Measurements from ENCODE around the gene HIRA.

Gene HIRA

GRCh38 chr22:19470010-19470409 is 38.5 kb upstream of the HIRA start:
- Histone ChIP-seq H3K4me3 (no peak overlapping the region), H3K4me1 (no peaks in the 10 kb centered on the region), H3K36me3 (replicated peaks) (peaks cover 90% of the 10 kb centered on the region), H3K9me3 (no peaks in the 10 kb centered on the region), H3K27me3 (ENCODE audit: low read depth) (no peaks in the 10 kb centered on the region)
- in situ Hi-C loops (cut with MboI; ENCODE audit: low sequenced_read_pairs), result no loop called here
- no peak for DNase-seq (ENCODE audit: low spot score in 2 of 2)

GRCh38 chr22:19469421-19469820 is 37.9 kb upstream of the HIRA start:
- in situ Hi-C loops (cut with MboI; ENCODE audit: low sequenced_read_pairs), result no loop called here
- Histone ChIP-seq H3K36me3 (replicated peaks) (peaks cover 90% of the 10 kb centered on the region), H3K27me3 (ENCODE audit: low read depth) (no peaks in the 10 kb centered on the region)

GRCh38 chr22:19467912-19468311 is 36.4 kb upstream of the HIRA start:
- Histone ChIP-seq H3K4me1 (no peaks in the 10 kb centered on the region; the same call in 1 of the 2 replicates), H3K9me3 (no peaks in the 10 kb centered on the region), H3K36me3 (replicated peaks) (peaks cover 89% of the 10 kb centered on the region), H3K27me3 (ENCODE audit: low read depth) (no peaks in the 10 kb centered on the region), H3K4me3 (no peak overlapping the region)
- in situ Hi-C loops (cut with MboI; ENCODE audit: low sequenced_read_pairs), result no loop called here
- DNase-seq (ENCODE audit: low spot score in 2 of 2), result no peak

More at GRCh38 chr22:19469421-19469820, 37.9 kb upstream of the HIRA start:
- no peaks in the 10 kb centered on the region for H3K9me3 ChIP-seq
- H3K4me1 ChIP-seq, result no peaks in the 10 kb centered on the region
- no peak for DNase-seq (ENCODE audit: low spot score in 2 of 2)
- H3K4me3 ChIP-seq, result no peak overlapping the region

GRCh38 chr22:19466848-19467752 is 35.6 kb upstream of the HIRA start:
- Histone ChIP-seq H3K9me3 (no peaks in the 10 kb centered on the region), H3K4me1 (no peaks in the 10 kb centered on the region; the same call in 1 of the 2 replicates), H3K4me3 (no peak overlapping the region), H3K27me3 (ENCODE audit: low read depth) (no peaks in the 10 kb centered on the region), H3K36me3 (replicated peaks) (peaks cover 91% of the 10 kb centered on the region)
- in situ Hi-C loops (cut with MboI; ENCODE audit: low sequenced_read_pairs), result no loop called here
- DNase-seq (ENCODE audit: low spot score in 2 of 2), result no peak

GRCh38 chr22:19466126-19466716 is 34.7 kb upstream of the HIRA start:
- Histone ChIP-seq H3K9me3 (no peaks in the 10 kb centered on the region), H3K4me3 (no peak overlapping the region), H3K36me3 (replicated peaks) (peaks cover 83% of the 10 kb centered on the region), H3K4me1 (no peaks in the 10 kb centered on the region; the same call in 1 of the 2 replicates), H3K27me3 (ENCODE audit: low read depth) (no peaks in the 10 kb centered on the region)
- in situ Hi-C loops (cut with MboI; ENCODE audit: low sequenced_read_pairs), result no loop called here
- no peak for DNase-seq (ENCODE audit: low spot score in 2 of 2)

GRCh38 chr22:19464975-19465374 is 33.4 kb upstream of the HIRA start:
- Histone ChIP-seq H3K27me3 (ENCODE audit: low read depth) (no peaks in the 10 kb centered on the region), H3K36me3 (replicated peaks) (peaks cover 82% of the 10 kb centered on the region), H3K4me1 (no peaks in the 10 kb centered on the region; the same call in 1 of the 2 replicates), H3K9me3 (no peaks in the 10 kb centered on the region), H3K4me3 (no peak overlapping the region)
- DNase-seq (ENCODE audit: low spot score in 2 of 2), result no peak
- in situ Hi-C loops (cut with MboI; ENCODE audit: low sequenced_read_pairs), result no loop called here

- H3K9me3 ChIP-seq, result no peaks in the 10 kb centered on the region
- in situ Hi-C loops (cut with MboI; ENCODE audit: low sequenced_read_pairs), result no loop called here
- H3K27me3 ChIP-seq (ENCODE audit: low read depth), result no peaks in the 10 kb centered on the region
- no peaks in the 10 kb centered on the region; the same call in 1 of the 2 replicates for H3K4me1 ChIP-seq
- H3K4me3 ChIP-seq, result no peak overlapping the region
- no peak for DNase-seq (ENCODE audit: low spot score in 2 of 2)
- peaks cover 80% of the 10 kb centered on the region for H3K36me3 ChIP-seq (replicated peaks)
These were observed 33.0 kb upstream of the HIRA start for GRCh38 chr22:19464546-19464945.

GRCh38 chr22:19463491-19464469 is 32.2 kb upstream of the HIRA start:
- in situ Hi-C loops (cut with MboI; ENCODE audit: low sequenced_read_pairs), result no loop called here
- DNase-seq (ENCODE audit: low spot score in 2 of 2), result peak in 1 of 2 experiments; percentile 41
- Histone ChIP-seq H3K4me3 (no peak overlapping the region), H3K4me1 (peaks cover 4% of the 10 kb centered on the region), H3K36me3 (replicated peaks) (peaks cover 73% of the 10 kb centered on the region), H3K9me3 (no peaks in the 10 kb centered on the region), H3K27me3 (ENCODE audit: low read depth) (no peaks in the 10 kb centered on the region)

GRCh38 chr22:19463008-19463407 is 31.5 kb upstream of the HIRA start:
- DNase-seq (ENCODE audit: low spot score in 2 of 2), result no peak
- Histone ChIP-seq H3K4me3 (no peak overlapping the region), H3K9me3 (no peaks in the 10 kb centered on the region), H3K27me3 (ENCODE audit: low read depth) (no peaks in the 10 kb centered on the region), H3K36me3 (replicated peaks) (peaks cover 69% of the 10 kb centered on the region), H3K4me1 (peaks cover 4% of the 10 kb centered on the region)
- in situ Hi-C loops (cut with MboI; ENCODE audit: low sequenced_read_pairs), result no loop called here

GRCh38 chr22:19461506-19461905 is 30.0 kb upstream of the HIRA start:
- Histone ChIP-seq H3K4me1 (peaks cover 4% of the 10 kb centered on the region), H3K36me3 (replicated peaks) (peaks cover 68% of the 10 kb centered on the region), H3K4me3 (no peak overlapping the region), H3K9me3 (no peaks in the 10 kb centered on the region), H3K27me3 (ENCODE audit: low read depth) (no peaks in the 10 kb centered on the region)
- no peak for DNase-seq (ENCODE audit: low spot score in 2 of 2)
- in situ Hi-C loops (cut with MboI; ENCODE audit: low sequenced_read_pairs), result no loop called here

- Histone ChIP-seq H3K9me3 (no peaks in the 10 kb centered on the region), H3K36me3 (replicated peaks) (peaks cover 70% of the 10 kb centered on the region), H3K4me3 (no peak overlapping the region), H3K4me1 (peaks cover 4% of the 10 kb centered on the region), H3K27me3 (ENCODE audit: low read depth) (no peaks in the 10 kb centered on the region)
- DNase-seq (ENCODE audit: low spot score in 2 of 2), result no peak
- in situ Hi-C loops (cut with MboI; ENCODE audit: low sequenced_read_pairs), result no loop called here
These were observed 28.5 kb upstream of the HIRA start for GRCh38 chr22:19460036-19460435.

- Histone ChIP-seq H3K36me3 (replicated peaks) (peaks cover 70% of the 10 kb centered on the region), H3K27me3 (ENCODE audit: low read depth) (no peaks in the 10 kb centered on the region), H3K4me1 (peaks cover 4% of the 10 kb centered on the region; the same call in 1 of the 2 replicates), H3K4me3 (no peak overlapping the region), H3K9me3 (no peaks in the 10 kb centered on the region)
- DNase-seq (ENCODE audit: low spot score in 2 of 2), result no peak
- in situ Hi-C loops (cut with MboI; ENCODE audit: low sequenced_read_pairs), result no loop called here
These were observed 26.4 kb upstream of the HIRA start for GRCh38 chr22:19457828-19458428.

- H3K36me3 ChIP-seq (replicated peaks), result peaks cover 71% of the 10 kb centered on the region
- no peak for DNase-seq (ENCODE audit: low spot score in 2 of 2)
- no peaks in the 10 kb centered on the region for H3K9me3 ChIP-seq
- in situ Hi-C loops (cut with MboI; ENCODE audit: low sequenced_read_pairs), result no loop called here
- no peak overlapping the region for H3K4me3 ChIP-seq
- no peaks in the 10 kb centered on the region for H3K27me3 ChIP-seq (ENCODE audit: low read depth)
- peaks cover 4% of the 10 kb centered on the region; the same call in 1 of the 2 replicates for H3K4me1 ChIP-seq
These were observed 25.0 kb upstream of the HIRA start for GRCh38 chr22:19456541-19456940.
